ENCODE data around the gene NEURL3.
"Not testable (repeated sequence)": the region's sequence is repeated elsewhere in the genome, so short reads cannot be mapped to it uniquely, and the experiment has no call there.

NEURL3 gene

GRCh38 chr2:96505231-96505889 is at the start of gene NEURL3:
NEURL3 (minus strand) TSS chr2:96505357; CDS start chr2:96505286, 71 bp downstream.
- H3K36me3 ChIP-seq (ENCODE audit: control insufficient read depth, insufficient read depth, low read length), result no peaks in the 10 kb centered on the region
- H3K27ac ChIP-seq (ENCODE audit: low read depth, low read length), result no peak within 1 kb of the TSS
- peaks cover 7% of the 10 kb centered on the region for H3K27me3 ChIP-seq (ENCODE audit: control insufficient read depth, insufficient read depth, low read length)
- no peak within 1 kb of the TSS for H3K9ac ChIP-seq (ENCODE audit: low read length)
- no peak within 1 kb of the TSS for H3K4me3 ChIP-seq (ENCODE audit: low read length)
- no peaks in the 10 kb centered on the region for H3K4me1 ChIP-seq (ENCODE audit: control insufficient read depth, insufficient read depth, low read length)

- H3K4me1 ChIP-seq (ENCODE audit: control insufficient read depth, insufficient read depth, low read length), result no peaks in the 10 kb centered on the region
- no peak overlapping the region for H3K27ac ChIP-seq (ENCODE audit: low read depth, low read length)
Measured at GRCh38 chr2:96554293-96555145, 49.4 kb upstream of the NEURL3 start.

GRCh38 chr2:96553957-96554292 is 48.8 kb upstream of the NEURL3 start:
- H3K9ac ChIP-seq (ENCODE audit: low read length); H3K4me1 ChIP-seq (ENCODE audit: control insufficient read depth, insufficient read depth, low read length); H3K4me3 ChIP-seq (ENCODE audit: low read length); H3K27ac ChIP-seq (ENCODE audit: low read depth, low read length); H3K36me3 ChIP-seq (ENCODE audit: control insufficient read depth, insufficient read depth, low read length); H3K27me3 ChIP-seq (ENCODE audit: control insufficient read depth, insufficient read depth, low read length): not testable (repeated sequence)

More at GRCh38 chr2:96554293-96555145, 49.4 kb upstream of the NEURL3 start:
- peak overlapping the region; percentile 30 for H3K4me3 ChIP-seq (ENCODE audit: low read length)
- peaks cover 5% of the 10 kb centered on the region for H3K36me3 ChIP-seq (ENCODE audit: control insufficient read depth, insufficient read depth, low read length)
- H3K27me3 ChIP-seq (ENCODE audit: control insufficient read depth, insufficient read depth, low read length), result no peaks in the 10 kb centered on the region
- no peak overlapping the region for H3K9ac ChIP-seq (ENCODE audit: low read length)

- Histone ChIP-seq H3K4me3 (ENCODE audit: low read length) (no peak overlapping the region), H3K9ac (ENCODE audit: low read length) (no peak overlapping the region), H3K36me3 (ENCODE audit: control insufficient read depth, insufficient read depth, low read length) (peaks cover 5% of the 10 kb centered on the region), H3K4me1 (ENCODE audit: control insufficient read depth, insufficient read depth, low read length) (no peaks in the 10 kb centered on the region), H3K27me3 (ENCODE audit: control insufficient read depth, insufficient read depth, low read length) (no peaks in the 10 kb centered on the region), H3K27ac (ENCODE audit: low read depth, low read length) (no peak overlapping the region)
Measured at GRCh38 chr2:96553176-96553956, 48.2 kb upstream of the NEURL3 start.

- Histone ChIP-seq H3K27ac (ENCODE audit: low read depth, low read length) (no peak overlapping the region), H3K4me1 (ENCODE audit: control insufficient read depth, insufficient read depth, low read length) (no peaks in the 10 kb centered on the region), H3K9ac (ENCODE audit: low read length) (no peak overlapping the region), H3K36me3 (ENCODE audit: control insufficient read depth, insufficient read depth, low read length) (peaks cover 5% of the 10 kb centered on the region), H3K27me3 (ENCODE audit: control insufficient read depth, insufficient read depth, low read length) (no peaks in the 10 kb centered on the region), H3K4me3 (ENCODE audit: low read length) (no peak overlapping the region)
Measured at GRCh38 chr2:96552315-96553175, 47.4 kb upstream of the NEURL3 start.

GRCh38 chr2:96551605-96552314 is 46.6 kb upstream of the NEURL3 start:
- Histone ChIP-seq H3K27ac (ENCODE audit: low read depth, low read length) (no peak overlapping the region), H3K9ac (ENCODE audit: low read length) (no peak overlapping the region), H3K36me3 (ENCODE audit: control insufficient read depth, insufficient read depth, low read length) (peaks cover 10% of the 10 kb centered on the region), H3K27me3 (ENCODE audit: control insufficient read depth, insufficient read depth, low read length) (no peaks in the 10 kb centered on the region), H3K4me1 (ENCODE audit: control insufficient read depth, insufficient read depth, low read length) (no peaks in the 10 kb centered on the region), H3K4me3 (ENCODE audit: low read length) (no peak overlapping the region)

- no peaks in the 10 kb centered on the region for H3K27me3 ChIP-seq (ENCODE audit: control insufficient read depth, insufficient read depth, low read length)
- H3K4me3 ChIP-seq (ENCODE audit: low read length), result no peak overlapping the region
- H3K27ac ChIP-seq (ENCODE audit: low read depth, low read length), result no peak overlapping the region
- peaks cover 10% of the 10 kb centered on the region for H3K36me3 ChIP-seq (ENCODE audit: control insufficient read depth, insufficient read depth, low read length)
- no peaks in the 10 kb centered on the region for H3K4me1 ChIP-seq (ENCODE audit: control insufficient read depth, insufficient read depth, low read length)
- no peak overlapping the region for H3K9ac ChIP-seq (ENCODE audit: low read length)
Measured at GRCh38 chr2:96550787-96551604, 45.8 kb upstream of the NEURL3 start.

- Histone ChIP-seq H3K36me3 (ENCODE audit: control insufficient read depth, insufficient read depth, low read length) (peaks cover 10% of the 10 kb centered on the region), H3K9ac (ENCODE audit: low read length) (no peak overlapping the region), H3K4me3 (ENCODE audit: low read length) (no peak overlapping the region), H3K4me1 (ENCODE audit: control insufficient read depth, insufficient read depth, low read length) (no peaks in the 10 kb centered on the region), H3K27me3 (ENCODE audit: control insufficient read depth, insufficient read depth, low read length) (no peaks in the 10 kb centered on the region), H3K27ac (ENCODE audit: low read depth, low read length) (no peak overlapping the region)
Measured at GRCh38 chr2:96549967-96550786, 45.0 kb upstream of the NEURL3 start.

- Histone ChIP-seq H3K4me3 (ENCODE audit: low read length) (no peak overlapping the region), H3K4me1 (ENCODE audit: control insufficient read depth, insufficient read depth, low read length) (no peaks in the 10 kb centered on the region), H3K27me3 (ENCODE audit: control insufficient read depth, insufficient read depth, low read length) (no peaks in the 10 kb centered on the region), H3K36me3 (ENCODE audit: control insufficient read depth, insufficient read depth, low read length) (peaks cover 10% of the 10 kb centered on the region), H3K27ac (ENCODE audit: low read depth, low read length) (no peak overlapping the region), H3K9ac (ENCODE audit: low read length) (no peak overlapping the region)
Measured at GRCh38 chr2:96549466-96549785, 44.3 kb upstream of the NEURL3 start.

GRCh38 chr2:96548558-96549465 is 43.7 kb upstream of the NEURL3 start:
- Histone ChIP-seq H3K27ac (ENCODE audit: low read depth, low read length) (no peak overlapping the region), H3K9ac (ENCODE audit: low read length) (no peak overlapping the region), H3K4me1 (ENCODE audit: control insufficient read depth, insufficient read depth, low read length) (no peaks in the 10 kb centered on the region), H3K27me3 (ENCODE audit: control insufficient read depth, insufficient read depth, low read length) (no peaks in the 10 kb centered on the region), H3K4me3 (ENCODE audit: low read length) (no peak overlapping the region), H3K36me3 (ENCODE audit: control insufficient read depth, insufficient read depth, low read length) (peaks cover 10% of the 10 kb centered on the region)

Data from rectal smooth muscle tissue (tissue), 1 donor.